ENCODE results near the gene USP1.

Gene USP1

DNA sequence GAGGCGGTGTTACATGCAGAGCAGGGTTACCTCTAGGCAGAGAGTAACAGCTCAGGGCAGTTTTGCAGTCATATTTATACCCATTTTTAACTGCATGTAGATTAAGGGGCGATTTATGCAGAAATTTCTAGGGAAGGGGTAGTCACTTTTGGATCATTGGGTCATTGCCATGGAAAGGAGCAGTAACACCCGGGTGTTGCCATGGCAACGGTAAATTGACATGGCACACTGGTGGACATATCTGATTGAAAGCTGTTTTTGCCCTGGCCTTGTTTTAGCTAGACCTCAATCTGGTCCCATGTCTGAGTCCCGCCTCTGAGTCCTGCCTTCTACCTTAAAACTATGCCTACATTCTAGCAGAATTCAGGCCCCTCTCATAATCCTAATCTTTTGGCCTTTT lies 11.8 kb upstream of the USP1 start:
- H2BK15ac ChIP-seq (ENCODE audit: low read depth, poor library complexity, severe bottlenecking), result no peak overlapping the region
- no peak overlapping the region for H3K14ac ChIP-seq (ENCODE audit: low read length in 2 of 2)
- no peak for DNase-seq
- no peak overlapping the region for H3K4me2 ChIP-seq (ENCODE audit: low read length, poor library complexity, severe bottlenecking)
- 95% methylated on average over 5 of the region's 5 CpGs for WGBS
- no peak overlapping the region for H2BK12ac ChIP-seq (ENCODE audit: low read length in 2 of 2)
- no peak overlapping the region for H3K9ac ChIP-seq (ENCODE audit: low read length)
- no peak overlapping the region for H2BK120ac ChIP-seq (ENCODE audit: low read depth, low read length)
- H3K23ac ChIP-seq (ENCODE audit: low read length in 2 of 2), result no peak overlapping the region
- H2AK5ac ChIP-seq (ENCODE audit: low read length, severe bottlenecking), result peak overlapping the region; percentile 87
- no peak overlapping the region for H4K91ac ChIP-seq (ENCODE audit: low read length)
- no peak overlapping the region for H3K4ac ChIP-seq (ENCODE audit: low read depth in 1 of 2, low read length in 2 of 2)
- H3K79me1 ChIP-seq (replicated peaks; ENCODE audit: low read length, poor library complexity, severe bottlenecking), result no peaks in the 10 kb centered on the region
- no peaks in the 10 kb centered on the region for H3K36me3 ChIP-seq (ENCODE audit: control insufficient read depth in 1 of 2, insufficient read depth in 2 of 2, low read depth in 1 of 2, low read length in 2 of 2)
- H3K27me3 ChIP-seq (ENCODE audit: control insufficient read depth in 1 of 2, insufficient read depth in 1 of 2, low read length in 2 of 2), result no peaks in the 10 kb centered on the region
- H3K9me3 ChIP-seq (ENCODE audit: control insufficient read depth, low read length), result no peaks in the 10 kb centered on the region
- no peak overlapping the region for H4K8ac ChIP-seq (ENCODE audit: low read length)
- H3K27ac ChIP-seq (ENCODE audit: low read length, poor library complexity, severe bottlenecking), result no peak overlapping the region
- no peak overlapping the region for H2AFZ ChIP-seq (ENCODE audit: low read depth, low read length)
- no peak overlapping the region for H2BK5ac ChIP-seq (ENCODE audit: low read depth, low read length, poor library complexity, severe bottlenecking)
- H3K18ac ChIP-seq (ENCODE audit: low read depth in 1 of 2, low read length in 2 of 2), result no peak overlapping the region
- H3K4me3 ChIP-seq (ENCODE audit: insufficient read depth in 1 of 2, low read depth in 1 of 2, low read length in 2 of 2), result no peak overlapping the region
- H3K4me1 ChIP-seq (ENCODE audit: control insufficient read depth, insufficient read depth, low read depth, low read length), result peaks cover 6% of the 10 kb centered on the region

GRCh38 chr1:62426237-62426636 lies 10.6 kb upstream of the USP1 start:
- Histone ChIP-seq H3K14ac (ENCODE audit: low read length in 2 of 2) (no peak overlapping the region), H3K79me1 (replicated peaks; ENCODE audit: low read length, poor library complexity, severe bottlenecking) (no peaks in the 10 kb centered on the region), H2BK15ac (ENCODE audit: low read depth, poor library complexity, severe bottlenecking) (no peak overlapping the region), H2BK120ac (ENCODE audit: low read depth, low read length) (no peak overlapping the region), H3K4ac (ENCODE audit: low read depth in 1 of 2, low read length in 2 of 2) (no peak overlapping the region), H3K4me1 (ENCODE audit: control insufficient read depth, insufficient read depth, low read depth, low read length) (peaks cover 6% of the 10 kb centered on the region), H4K8ac (ENCODE audit: low read length) (no peak overlapping the region), H3K27ac (ENCODE audit: low read length, poor library complexity, severe bottlenecking) (no peak overlapping the region), H2BK12ac (ENCODE audit: low read length in 2 of 2) (no peak overlapping the region), H2AFZ (ENCODE audit: low read depth, low read length) (no peak overlapping the region), H3K4me3 (ENCODE audit: insufficient read depth in 1 of 2, low read depth in 1 of 2, low read length in 2 of 2) (no peak overlapping the region), H3K36me3 (ENCODE audit: control insufficient read depth in 1 of 2, insufficient read depth in 2 of 2, low read depth in 1 of 2, low read length in 2 of 2) (no peaks in the 10 kb centered on the region), H3K27me3 (ENCODE audit: control insufficient read depth in 1 of 2, insufficient read depth in 1 of 2, low read length in 2 of 2) (peaks cover 0 to under 1% of the 10 kb centered on the region in 2 experiments), H3K23ac (ENCODE audit: low read length in 2 of 2) (no peak overlapping the region), H2AK5ac (ENCODE audit: low read length, severe bottlenecking) (no peak overlapping the region), H2BK5ac (ENCODE audit: low read depth, low read length, poor library complexity, severe bottlenecking) (no peak overlapping the region), H4K91ac (ENCODE audit: low read length) (no peak overlapping the region), H3K9me3 (ENCODE audit: control insufficient read depth, low read length) (no peaks in the 10 kb centered on the region), H3K18ac (ENCODE audit: low read depth in 1 of 2, low read length in 2 of 2) (no peak overlapping the region), H3K4me2 (ENCODE audit: low read length, poor library complexity, severe bottlenecking) (no peak overlapping the region), H3K9ac (ENCODE audit: low read length) (no peak overlapping the region)
- 77% methylated on average over 3 of the region's 3 CpGs for WGBS
- no peak for DNase-seq

GRCh38 chr1:62426794-62427193 lies 10.1 kb upstream of the USP1 start:
- no peak overlapping the region for H4K91ac ChIP-seq (ENCODE audit: low read length)
- no peak overlapping the region for H3K4ac ChIP-seq (ENCODE audit: low read depth in 1 of 2, low read length in 2 of 2)
- H3K23ac ChIP-seq (ENCODE audit: low read length in 2 of 2), result no peak overlapping the region
- DNase-seq, result no peak
- H4K8ac ChIP-seq (ENCODE audit: low read length), result no peak overlapping the region
- H3K9me3 ChIP-seq (ENCODE audit: control insufficient read depth, low read length), result no peaks in the 10 kb centered on the region
- no peaks in the 10 kb centered on the region for H3K79me1 ChIP-seq (replicated peaks; ENCODE audit: low read length, poor library complexity, severe bottlenecking)
- H2BK12ac ChIP-seq (ENCODE audit: low read length in 2 of 2), result no peak overlapping the region
- H3K36me3 ChIP-seq (ENCODE audit: control insufficient read depth in 1 of 2, insufficient read depth in 2 of 2, low read depth in 1 of 2, low read length in 2 of 2), result no peaks in the 10 kb centered on the region
- peaks cover 6% of the 10 kb centered on the region for H3K4me1 ChIP-seq (ENCODE audit: control insufficient read depth, insufficient read depth, low read depth, low read length)
- no peak overlapping the region for H2BK15ac ChIP-seq (ENCODE audit: low read depth, poor library complexity, severe bottlenecking)
- peaks cover 0 to 6% of the 10 kb centered on the region in 2 experiments for H3K27me3 ChIP-seq (ENCODE audit: control insufficient read depth in 1 of 2, insufficient read depth in 1 of 2, low read length in 2 of 2)
- H2AK5ac ChIP-seq (ENCODE audit: low read length, severe bottlenecking), result no peak overlapping the region
- H3K18ac ChIP-seq (ENCODE audit: low read depth in 1 of 2, low read length in 2 of 2), result no peak overlapping the region
- H3K4me3 ChIP-seq (ENCODE audit: insufficient read depth in 1 of 2, low read depth in 1 of 2, low read length in 2 of 2), result no peak overlapping the region
- whole genome bisulfite sequencing, result no CpG with 5 or more reads among the region's 1 CpG
- no peak overlapping the region for H3K14ac ChIP-seq (ENCODE audit: low read length in 2 of 2)
- no peak overlapping the region for H3K27ac ChIP-seq (ENCODE audit: low read length, poor library complexity, severe bottlenecking)
- no peak overlapping the region for H2BK5ac ChIP-seq (ENCODE audit: low read depth, low read length, poor library complexity, severe bottlenecking)
- no peak overlapping the region for H2BK120ac ChIP-seq (ENCODE audit: low read depth, low read length)
- H3K9ac ChIP-seq (ENCODE audit: low read length), result no peak overlapping the region
- no peak overlapping the region for H3K4me2 ChIP-seq (ENCODE audit: low read length, poor library complexity, severe bottlenecking)
- H2AFZ ChIP-seq (ENCODE audit: low read depth, low read length), result no peak overlapping the region

DNA sequence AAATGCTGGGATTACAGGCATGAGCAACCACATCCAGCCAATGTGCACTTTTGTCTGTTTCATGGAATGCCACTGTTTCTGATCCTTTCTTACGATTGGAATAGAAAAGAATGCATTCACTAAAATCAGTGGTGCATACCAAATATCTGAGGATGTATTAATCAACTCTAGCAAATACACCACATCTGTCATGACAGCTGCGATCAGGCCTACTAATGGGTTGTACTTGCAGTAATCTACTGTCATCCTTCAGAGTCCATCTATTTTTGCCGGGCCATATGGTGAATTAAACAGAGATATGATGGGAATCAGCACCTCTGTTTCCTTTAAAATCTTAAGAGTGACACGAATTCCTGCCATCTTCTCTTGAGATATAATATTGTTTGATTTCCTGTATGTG lies 8.5 kb upstream of the USP1 start:
- H2BK12ac ChIP-seq (ENCODE audit: low read length in 2 of 2), result no peak overlapping the region
- no peak overlapping the region for H2AK5ac ChIP-seq (ENCODE audit: low read length, severe bottlenecking)
- no peak overlapping the region for H3K9ac ChIP-seq (ENCODE audit: low read length)
- no peak overlapping the region for H2BK15ac ChIP-seq (ENCODE audit: low read depth, poor library complexity, severe bottlenecking)
- no peaks in the 10 kb centered on the region for H3K36me3 ChIP-seq (ENCODE audit: control insufficient read depth in 1 of 2, insufficient read depth in 2 of 2, low read depth in 1 of 2, low read length in 2 of 2)
- no peak overlapping the region for H3K23ac ChIP-seq (ENCODE audit: low read length in 2 of 2)
- H3K79me1 ChIP-seq (replicated peaks; ENCODE audit: low read length, poor library complexity, severe bottlenecking), result no peaks in the 10 kb centered on the region
- H3K4ac ChIP-seq (ENCODE audit: low read depth in 1 of 2, low read length in 2 of 2), result no peak overlapping the region
- H2BK120ac ChIP-seq (ENCODE audit: low read depth, low read length), result no peak overlapping the region
- no peak overlapping the region for H3K4me2 ChIP-seq (ENCODE audit: low read length, poor library complexity, severe bottlenecking)
- no peak overlapping the region for H3K18ac ChIP-seq (ENCODE audit: low read depth in 1 of 2, low read length in 2 of 2)
- no peak overlapping the region for H4K91ac ChIP-seq (ENCODE audit: low read length)
- H3K4me1 ChIP-seq (ENCODE audit: control insufficient read depth, insufficient read depth, low read depth, low read length), result peaks cover 6% of the 10 kb centered on the region
- no peak overlapping the region for H2AFZ ChIP-seq (ENCODE audit: low read depth, low read length)
- 90% methylated on average over 2 of the region's 4 CpGs for WGBS
- H4K8ac ChIP-seq (ENCODE audit: low read length), result no peak overlapping the region
- H3K9me3 ChIP-seq (ENCODE audit: control insufficient read depth, low read length), result no peaks in the 10 kb centered on the region
- no peak overlapping the region for H2BK5ac ChIP-seq (ENCODE audit: low read depth, low read length, poor library complexity, severe bottlenecking)
- no peak overlapping the region for H3K27ac ChIP-seq (ENCODE audit: low read length, poor library complexity, severe bottlenecking)
- peaks cover 0 to 6% of the 10 kb centered on the region in 2 experiments for H3K27me3 ChIP-seq (ENCODE audit: control insufficient read depth in 1 of 2, insufficient read depth in 1 of 2, low read length in 2 of 2)
- no peak overlapping the region for H3K4me3 ChIP-seq (ENCODE audit: insufficient read depth in 1 of 2, low read depth in 1 of 2, low read length in 2 of 2)
- H3K14ac ChIP-seq (ENCODE audit: low read length in 2 of 2), result no peak overlapping the region
- no peak for DNase-seq
